Measurements from ENCODE around the gene MRO.
"Not testable (repeated sequence)": the region's sequence is repeated elsewhere in the genome, so short reads cannot be mapped to it uniquely, and the experiment has no call there.

The MRO gene

DNA sequence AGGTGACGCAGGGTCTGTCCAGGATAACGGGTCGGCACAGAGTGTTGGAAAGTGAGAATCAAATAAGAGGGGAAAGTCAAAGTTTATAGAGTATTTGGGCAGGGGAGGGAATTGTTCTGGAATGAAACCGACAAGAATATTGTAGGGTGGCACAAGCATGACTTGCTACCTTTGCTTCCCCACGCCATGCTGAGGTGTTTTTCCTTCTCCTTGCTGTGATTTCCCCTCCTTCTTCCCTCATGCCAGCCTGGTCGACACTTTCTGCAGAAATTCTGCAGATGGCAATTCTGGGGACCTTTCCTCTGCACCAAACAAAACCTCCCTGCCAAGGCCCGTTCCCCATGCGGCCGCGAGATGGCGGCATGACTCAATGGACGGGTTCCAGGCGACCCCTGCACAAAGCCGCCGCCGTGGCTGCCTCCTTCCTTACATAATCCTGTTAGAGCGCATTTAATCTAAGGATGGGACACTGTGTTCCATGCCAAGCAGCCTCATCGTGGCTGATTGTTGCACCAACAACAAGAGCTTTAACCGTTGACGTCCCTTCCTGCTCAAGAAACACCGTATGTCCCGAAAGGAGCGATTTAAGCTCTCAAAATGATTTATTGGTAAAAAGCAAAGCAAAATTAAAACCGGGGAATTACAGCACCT, at the start of gene MRO:
MRO (minus strand) TSS at position 289 of the 651 bp plus-strand sequence. CDS start 10,616 bp downstream, outside the sequence.
- peak; percentile 78 for DNase-seq

DNA sequence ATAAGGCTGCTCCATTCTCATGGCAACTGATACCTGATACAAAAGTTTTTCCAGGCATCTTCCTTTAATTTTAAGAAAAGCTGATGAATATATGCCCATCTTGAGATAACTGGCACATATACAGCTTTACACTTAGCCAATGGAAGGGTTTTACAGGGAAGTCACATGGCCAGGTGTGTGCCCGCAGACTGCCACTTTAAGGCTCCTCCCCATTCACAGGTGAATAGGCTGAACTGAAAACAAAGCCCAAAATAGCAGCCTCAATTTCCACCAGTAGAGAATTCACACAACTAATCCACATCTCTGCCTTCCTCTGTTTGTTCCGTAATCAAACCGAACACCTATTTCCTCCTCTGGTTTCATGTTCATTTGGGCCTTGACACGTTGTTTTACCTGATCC, 49.3 kb upstream of the MRO start:
- DNase-seq = no peak

DNA sequence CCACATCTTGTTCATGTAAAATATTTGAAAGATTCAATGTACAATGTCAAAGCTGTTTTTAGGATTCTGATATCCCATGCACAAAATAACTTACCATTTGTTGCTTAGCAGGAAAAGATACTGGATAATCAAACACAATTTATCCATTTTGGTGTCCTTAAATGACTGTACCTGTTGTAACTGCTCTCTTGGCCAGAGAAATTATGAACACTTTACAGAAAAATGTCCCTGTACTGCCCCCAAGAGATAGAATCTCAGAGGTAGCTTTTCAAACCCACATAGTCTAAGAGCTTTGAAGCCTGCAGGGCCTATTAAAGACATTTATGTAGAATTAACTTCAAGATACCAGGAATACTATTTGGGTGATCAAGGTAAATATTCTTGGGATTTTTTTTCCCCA, 46.9 kb upstream of the MRO start:
- peak; percentile 20 for DNase-seq

DNA sequence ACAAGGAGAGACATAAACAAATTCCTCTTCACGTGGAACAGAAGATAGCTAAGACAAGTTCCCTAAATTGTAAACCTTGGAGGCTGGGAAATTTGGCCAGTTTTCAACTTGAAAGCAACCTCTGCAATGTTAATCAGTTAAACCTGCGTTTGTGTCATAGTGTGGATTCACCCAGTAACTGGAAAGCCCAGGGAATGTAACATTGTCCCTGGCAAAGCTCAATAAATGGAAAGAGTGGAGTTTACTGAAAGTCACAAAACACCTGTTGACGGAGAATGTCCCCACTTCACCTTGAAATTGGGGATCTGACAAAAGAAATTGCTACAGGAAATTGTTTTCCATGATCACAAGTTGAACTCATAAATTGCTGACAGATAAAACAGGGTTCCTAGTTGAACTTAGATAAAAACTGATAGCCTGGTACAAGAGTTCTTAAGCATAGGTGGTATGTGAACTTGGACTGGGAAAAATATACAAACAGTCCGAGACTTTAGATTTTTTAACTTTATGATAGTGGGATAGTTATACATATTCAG, 44.1 kb upstream of the MRO start:
- DNase-seq = no peak

DNA sequence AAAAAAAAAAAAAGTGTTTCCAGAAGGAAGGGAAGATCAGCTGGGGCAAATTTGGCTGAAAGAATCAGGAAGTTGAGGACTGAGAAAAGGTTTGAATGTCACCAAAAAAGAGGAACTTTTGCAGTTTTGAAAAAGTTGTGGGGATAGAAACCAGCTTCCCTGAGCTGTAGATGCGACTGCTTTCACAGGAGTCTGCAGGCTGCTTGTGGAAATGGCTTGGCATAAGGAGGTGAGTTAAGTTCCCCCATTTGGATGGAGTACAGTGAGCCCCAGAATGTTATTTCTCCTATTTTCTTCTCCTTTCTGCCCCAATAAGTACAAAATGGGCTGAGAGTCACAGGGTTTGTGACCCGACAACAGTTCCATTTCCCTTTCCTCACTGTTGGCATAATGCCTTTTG, 42.6 kb upstream of the MRO start:
- DNase-seq = no peak

DNA sequence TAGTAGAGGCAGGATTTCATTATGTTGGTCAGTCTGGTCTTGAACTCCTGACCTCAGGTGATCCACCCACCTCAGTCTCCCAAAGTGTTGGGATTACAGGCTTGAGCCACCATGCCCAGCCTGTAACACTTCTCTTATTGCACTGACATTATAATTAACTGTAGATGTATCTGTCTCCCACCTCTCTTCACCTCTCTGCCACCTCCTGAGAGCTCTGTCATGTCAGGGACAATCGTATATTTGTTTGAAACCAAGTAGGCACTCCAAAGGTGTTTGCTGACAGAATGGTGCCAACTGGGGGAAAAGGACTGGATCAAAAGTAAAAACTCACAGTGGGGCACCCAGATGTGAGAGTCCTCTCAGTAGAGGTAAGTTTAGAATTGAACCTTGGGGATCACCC, 41.8 kb upstream of the MRO start:
- DNase-seq = no peak

DNA sequence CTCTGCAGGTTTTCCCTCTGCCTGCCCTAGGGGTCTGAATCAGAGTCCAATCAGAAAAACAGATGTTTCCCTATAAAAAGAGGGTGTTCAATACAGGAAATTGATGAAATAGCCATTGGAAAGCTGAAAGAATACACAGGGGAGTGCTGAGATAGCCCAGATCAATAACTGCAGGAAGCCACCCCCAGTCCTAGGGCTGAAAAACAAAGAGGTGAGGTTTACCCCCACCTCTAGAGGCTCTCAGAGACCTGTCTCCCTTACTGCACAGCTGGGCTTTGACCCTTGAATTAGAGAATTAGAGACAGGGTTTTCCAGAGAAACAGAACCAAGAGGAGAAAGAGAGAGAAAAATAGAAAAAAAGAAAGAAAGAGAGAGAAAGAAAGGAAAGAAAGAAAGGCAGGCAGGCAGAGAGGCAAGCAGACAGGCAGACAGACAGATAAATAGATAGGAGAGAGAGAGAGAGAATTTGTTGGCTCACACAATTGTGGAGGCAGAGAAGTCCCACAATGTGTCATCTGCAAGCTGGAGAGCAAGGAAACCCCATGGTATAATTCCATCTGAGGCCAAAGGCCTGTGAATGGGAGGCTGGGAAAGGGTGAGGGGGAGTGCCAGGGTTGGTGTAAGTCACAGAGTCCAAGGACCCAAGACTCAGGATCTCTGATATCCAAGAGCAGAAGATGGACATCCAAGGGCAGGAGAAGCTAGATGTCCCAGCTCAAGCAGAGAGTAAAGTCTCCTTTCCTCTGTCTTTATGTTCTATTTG, 40.2 kb upstream of the MRO start:
- no peak for DNase-seq

DNA sequence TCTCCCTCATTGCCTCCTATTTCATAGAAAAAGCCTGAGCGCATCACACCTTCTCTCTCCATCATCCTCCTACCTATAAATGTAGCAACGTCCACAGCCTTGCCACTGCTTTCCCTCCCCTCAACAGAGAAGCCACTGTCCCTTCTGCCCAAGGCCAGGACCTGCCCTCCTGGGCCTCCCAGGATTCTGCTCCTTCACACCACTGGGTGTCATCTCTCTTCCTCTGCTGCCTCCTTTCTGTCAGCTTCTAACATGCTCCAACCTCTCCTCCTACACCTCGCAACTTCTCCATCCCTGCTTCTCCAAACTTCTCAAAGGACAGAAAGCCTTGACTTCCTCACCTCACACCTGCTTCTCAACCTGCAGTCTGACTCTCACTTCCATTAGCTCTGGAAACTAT, 37.9 kb upstream of the MRO start:
- no peak for DNase-seq

DNA sequence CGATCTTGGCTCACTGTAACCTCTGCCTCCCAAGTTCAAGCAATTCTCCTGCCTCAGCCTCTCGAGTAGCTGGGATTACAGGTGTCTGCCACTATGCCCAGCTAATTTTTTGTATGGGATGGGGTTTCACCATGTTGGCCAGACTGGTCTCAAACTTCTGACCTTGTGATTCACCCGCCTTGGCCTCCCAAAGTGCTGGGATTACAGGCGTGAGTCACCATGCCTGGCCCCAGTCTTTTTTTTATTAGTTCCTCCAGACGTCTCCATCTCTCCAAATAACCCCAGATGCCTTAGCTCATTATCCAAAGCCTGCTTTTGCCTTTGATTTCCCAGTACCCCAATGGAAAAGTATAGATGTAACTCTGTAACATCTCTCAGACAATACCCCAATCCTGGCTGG, 37.4 kb upstream of the MRO start:
- not testable (repeated sequence) for DNase-seq

DNA sequence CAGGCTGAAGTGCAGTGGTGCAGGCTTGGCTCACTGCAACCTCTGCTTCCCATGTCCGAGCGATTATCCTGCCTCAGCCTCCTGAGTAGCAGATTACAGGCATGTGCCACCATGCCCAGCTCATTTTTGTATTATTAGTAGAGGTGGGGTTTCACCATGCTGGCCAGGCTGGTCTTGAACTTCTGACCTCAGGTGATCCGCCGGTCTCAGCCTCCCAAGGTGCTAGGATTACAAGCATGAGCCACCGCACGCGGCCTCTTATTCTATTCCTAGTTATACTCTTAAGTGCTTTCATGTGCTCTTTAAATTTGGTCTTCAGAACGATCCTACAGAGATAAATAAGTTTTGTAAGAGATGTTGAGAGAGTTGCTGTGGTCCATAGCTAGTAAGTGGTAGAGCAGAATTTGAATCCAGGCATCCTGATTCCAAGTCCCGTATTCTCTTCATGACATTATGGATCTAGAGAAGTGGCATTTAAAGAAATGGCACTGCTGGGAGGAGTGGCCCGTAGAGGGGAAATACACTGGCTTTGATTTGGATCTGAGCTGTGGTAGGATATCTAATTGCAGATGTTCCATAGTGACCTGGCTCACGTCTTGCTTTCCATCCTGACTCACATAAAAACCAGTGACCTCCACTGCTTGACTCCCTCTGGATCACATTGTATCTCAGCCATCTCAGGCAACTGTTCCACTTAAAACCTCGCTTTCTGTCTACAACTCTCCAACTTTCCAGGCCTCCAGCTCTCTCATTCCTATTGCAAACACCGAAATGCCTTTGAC, 36.4 kb upstream of the MRO start:
- DNase-seq = no peak

DNA sequence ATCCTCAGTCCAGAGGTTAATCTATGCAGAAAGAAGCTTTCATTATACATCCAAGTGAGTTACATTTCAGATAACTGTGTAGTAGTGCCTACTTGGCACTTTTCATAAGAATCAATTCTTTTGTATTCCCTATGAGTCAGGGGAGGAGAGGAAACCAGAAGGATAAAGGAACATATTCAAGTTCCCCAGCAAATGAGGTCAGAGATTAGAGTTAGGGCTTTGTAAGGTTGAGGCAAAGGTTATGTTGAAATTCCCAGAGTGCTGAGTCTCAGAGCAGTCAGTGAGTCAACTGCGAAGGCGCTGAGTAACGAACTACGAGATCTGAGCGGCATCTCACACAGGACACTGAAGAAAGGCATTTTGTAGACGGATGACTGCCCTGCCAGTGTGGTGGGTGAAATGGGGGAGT, 34.1 kb upstream of the MRO start:
- no peak for DNase-seq

DNA sequence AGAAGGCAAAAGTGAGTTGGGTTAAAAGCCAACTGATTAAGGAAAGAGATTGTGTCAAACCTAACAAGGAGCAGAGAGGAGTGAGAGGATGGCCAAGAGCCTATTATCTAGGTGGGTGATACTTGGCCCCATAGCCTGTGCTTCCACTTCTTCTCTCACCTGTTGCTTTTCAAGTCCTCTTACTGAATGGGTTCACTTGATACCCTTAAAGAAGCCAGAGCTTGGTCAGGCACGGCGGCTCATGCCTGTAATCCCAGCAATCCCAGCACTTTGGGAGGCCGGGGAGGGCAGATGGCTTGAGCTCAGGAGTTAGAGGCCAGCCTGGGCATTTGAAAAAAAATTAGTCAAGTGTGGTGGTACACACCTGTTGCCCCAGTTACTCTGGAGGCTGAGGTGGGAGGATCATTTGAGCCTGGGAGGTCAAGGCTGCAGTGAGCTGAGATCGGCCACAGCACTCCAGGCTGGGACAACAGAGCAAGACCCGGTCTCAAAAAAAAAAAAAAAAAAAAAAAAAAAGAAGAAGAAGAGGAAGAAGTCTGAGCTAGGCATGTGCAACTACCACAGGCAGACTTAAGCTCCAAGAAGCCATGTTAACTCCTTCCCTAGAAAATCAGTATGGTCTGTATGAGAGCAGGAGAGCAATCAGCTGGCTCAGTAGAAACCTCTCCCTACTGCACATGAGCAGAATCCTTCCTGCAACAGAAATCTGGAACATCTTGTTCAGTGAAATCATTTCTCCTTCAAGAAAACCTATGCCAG, 30.7 kb upstream of the MRO start:
- DNase-seq = no peak

DNA sequence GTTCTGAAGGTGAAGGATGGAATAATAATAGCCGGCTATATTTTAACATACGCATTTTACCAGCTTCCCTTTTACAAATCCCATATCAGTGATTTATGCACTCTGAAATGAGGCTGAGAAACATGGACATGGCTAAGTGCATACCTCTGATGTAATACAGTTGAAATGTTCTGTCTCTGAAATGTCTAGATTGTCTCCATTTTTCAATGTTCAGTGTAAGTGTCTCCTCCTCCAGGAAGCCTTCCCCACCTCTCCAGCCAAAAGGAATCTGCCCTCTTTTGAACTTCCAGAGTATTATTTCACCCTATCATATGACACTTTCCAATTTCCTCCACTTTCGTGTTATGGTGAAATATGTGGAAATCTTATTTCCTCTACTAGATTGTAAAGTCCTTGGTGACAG, 29.6 kb upstream of the MRO start:
- no peak for DNase-seq

DNA sequence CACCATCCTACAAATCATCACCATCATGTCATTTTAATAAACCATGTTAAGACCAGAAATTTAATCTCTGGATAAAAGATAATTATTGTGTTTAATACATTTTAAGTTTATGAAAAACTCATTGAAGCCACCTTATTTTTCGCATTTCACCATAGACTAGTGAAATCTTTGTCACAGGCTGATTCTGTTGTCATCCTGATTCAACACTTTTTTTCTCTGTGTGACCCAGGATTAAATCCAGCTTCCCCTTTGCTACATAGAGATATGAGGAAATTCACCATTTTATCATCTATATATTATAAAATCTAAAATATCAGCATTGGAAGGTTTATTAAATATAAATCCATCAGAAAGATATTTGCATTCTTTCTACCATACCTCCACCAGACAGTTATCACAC, 29.2 kb upstream of the MRO start:
- no peak for DNase-seq

DNA sequence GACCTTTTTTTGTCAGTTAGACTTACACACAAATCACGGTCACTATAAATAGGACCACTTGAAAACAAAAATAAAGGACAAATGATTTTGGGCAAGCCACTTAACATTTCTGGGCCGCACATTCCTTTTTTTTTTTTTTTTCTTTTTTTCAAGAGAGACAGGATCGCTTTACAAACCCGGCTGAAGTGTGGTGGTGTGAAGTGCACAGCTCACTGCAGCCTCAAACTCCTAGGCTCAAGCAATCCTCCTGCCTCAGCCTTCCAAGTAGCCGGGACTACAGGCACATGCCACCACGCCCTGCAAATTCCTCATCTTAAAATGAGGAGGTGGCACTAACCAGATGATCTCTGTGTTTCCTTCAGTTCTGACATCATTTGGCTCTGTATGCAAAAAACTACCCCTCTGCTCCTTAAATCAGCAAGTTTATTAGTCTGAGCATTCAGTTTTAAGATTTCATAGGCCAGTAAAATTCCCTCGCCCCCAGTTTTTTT, 28.3 kb upstream of the MRO start:
- DNase-seq = no peak

DNA sequence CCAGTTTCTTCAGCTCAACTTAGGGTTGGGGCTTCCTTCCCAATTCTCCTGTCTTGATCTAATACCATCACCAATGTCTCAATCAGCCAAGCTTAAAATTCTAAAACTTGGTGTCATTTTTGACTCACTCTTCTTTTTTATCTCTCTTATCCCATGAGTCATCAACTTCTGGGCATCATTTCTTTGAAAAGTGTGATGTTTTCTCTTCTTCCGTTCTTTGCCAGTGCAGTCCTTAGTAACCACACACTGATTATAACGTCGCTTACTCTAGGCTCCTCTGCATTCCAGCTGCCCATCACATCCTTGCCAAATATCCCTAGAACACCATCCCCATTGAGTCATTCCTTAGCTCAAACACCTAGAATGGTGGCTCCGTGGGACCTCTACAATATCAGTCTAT, 27.4 kb upstream of the MRO start:
- no peak for DNase-seq

DNA sequence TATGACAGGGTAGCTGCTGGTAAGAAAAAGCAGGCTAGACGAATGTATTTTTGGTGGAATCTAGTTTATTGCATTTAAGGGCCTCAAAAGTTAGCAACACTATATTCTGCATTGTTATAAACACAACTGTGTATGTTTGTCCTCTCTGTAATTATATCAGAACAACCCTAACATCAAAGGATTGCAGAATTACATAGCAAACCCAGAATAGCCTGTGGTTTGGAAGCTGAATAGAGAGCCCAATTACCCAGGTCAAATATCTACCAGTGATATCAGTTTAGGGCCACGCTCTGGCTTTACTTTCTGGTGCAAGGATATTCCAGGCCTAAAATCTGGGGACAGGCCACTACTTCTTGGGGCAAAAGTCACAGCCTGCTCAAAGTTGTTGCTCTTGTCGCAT, 25.1 kb upstream of the MRO start:
- DNase-seq = no peak

DNA sequence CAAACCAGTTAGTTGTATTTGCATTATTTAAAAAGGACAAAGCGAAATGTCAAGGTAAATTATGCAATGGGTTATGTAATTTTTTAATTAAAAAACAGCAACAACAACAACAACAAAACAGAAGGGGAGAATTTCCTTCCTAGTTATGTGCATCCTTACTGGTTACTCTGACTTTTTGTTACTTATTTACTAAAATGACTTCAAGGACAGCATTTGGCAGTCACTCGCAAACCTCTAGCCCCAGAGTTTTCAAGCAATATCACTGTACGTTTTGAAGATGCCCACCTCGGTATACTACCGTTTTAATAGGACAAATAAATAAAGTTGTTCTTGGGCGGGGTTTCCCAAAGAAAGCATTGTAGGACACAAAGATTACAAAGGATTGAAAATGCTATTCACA, 24.7 kb upstream of the MRO start:
- DNase-seq = no peak

DNA sequence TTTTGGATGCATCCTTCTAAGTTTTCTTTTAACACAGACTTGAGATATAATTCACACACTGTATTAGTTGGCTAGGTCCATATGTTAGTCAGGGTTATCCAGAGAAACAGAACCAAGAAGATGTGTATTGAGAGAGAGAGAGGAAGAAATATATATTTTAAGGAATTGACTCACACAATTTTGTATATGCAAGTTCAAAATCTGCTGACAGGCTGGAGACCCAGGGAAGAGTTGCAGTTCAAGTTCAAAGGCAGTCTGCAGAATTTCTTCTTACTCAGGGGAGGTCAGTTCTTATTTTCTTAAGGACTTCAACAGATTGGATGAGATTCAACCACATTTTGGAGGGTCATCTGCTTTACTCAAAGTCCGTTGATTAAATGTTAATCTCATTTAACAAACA, 23.0 kb upstream of the MRO start:
- DNase-seq = no peak

DNA sequence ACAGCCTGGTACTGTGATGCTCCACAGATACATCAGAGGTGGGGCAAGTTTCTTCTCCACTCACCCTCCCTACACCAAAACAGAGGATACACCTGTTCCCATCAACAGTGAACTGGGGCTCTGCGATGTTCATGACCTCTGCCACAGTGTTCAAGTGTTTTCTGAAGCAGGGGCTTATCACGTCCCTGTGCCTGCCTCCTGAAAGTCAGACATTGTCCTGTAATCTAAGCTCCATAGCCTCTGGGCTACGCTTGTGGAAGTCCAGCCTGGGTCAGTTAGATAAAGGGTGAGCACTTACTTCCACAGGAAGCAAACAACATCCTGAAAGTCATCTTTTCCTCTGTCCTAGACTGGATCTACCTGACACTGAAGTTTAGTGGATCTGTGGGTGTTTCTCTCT, 20.2 kb upstream of the MRO start:
- no peak for DNase-seq

DNA sequence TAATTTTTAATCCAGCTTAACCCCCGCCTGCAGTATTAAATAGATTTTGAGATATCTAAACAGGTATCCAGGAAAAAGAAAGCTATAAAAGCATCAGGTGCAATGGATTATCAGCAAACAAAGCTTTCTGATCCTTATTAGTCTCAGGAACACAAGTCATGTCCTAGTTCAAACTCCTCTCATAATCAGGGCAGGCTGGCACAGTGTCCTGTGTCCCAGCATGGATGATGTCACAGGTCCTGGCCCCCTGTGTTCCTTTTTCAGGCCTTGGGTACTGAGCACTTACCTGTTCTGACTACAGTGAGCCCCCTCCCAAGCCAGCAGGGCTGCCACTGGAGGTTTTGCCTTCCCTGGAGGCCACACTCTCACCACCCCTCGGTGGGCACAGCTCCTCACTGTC, 19.5 kb upstream of the MRO start:
- no peak for DNase-seq

DNA sequence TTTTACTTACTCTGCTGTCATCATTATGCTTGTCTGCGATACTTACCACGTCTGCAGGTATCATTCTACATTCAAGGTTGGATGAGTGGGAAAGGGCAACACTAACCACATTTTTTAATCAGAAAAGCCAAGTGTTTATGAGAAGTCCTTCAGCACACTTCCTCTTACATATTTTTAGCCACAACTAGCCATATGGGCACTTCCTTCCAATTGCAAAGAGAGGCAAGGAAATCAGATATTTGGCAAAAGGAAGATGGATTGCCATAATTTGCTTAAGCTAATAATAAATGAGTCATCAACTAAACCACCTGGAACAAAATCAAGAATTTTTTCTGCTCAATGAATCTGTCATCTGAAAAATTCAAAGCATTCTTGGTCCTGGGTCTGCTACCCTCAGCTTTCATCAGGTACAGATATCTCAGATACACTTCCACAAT, 16.7 kb upstream of the MRO start:
- peak; percentile 5 for DNase-seq

DNA sequence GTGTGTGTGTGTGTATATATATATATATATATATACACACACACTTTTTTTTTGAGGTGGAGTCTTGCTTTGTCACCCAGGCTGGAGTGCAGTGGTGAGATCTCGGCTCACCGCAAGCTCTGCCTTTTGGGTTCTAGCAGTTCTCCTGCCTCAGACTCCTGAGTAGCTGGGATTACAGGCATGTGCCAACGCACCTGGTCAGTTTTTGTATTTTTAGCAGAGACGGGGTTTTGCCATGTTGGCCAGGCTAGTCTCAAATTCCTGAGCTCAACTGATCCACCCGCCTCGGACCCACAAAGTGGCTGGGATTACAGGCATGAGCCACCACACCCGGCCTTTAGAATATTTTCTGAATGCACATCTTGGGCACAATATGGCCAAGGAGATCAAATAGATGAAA, 13.7 kb upstream of the MRO start:
- not testable (repeated sequence) for DNase-seq
